Neural cell (in vitro differentiated cells): ENCODE measurements around the gene CTSO.

Experiments
- CTCF ChIP-seq: fragments of 450-650 bp; IDR thresholded peaks from 2 replicates; pipeline ENCODE4 v1.5.1; 2014; ENCODE audit warnings: antibody characterized with exemption, mild to moderate bottlenecking, moderate library complexity; ENCODE audit not compliant: poor library complexity, severe bottlenecking
- EP300 ChIP-seq: fragments of 450-650 bp; conservative IDR thresholded peaks from 2 replicates; pipeline ENCODE4 v1.6.1; 2014; ENCODE audit warnings: antibody characterized with exemption, mild to moderate bottlenecking, moderate library complexity; ENCODE audit not compliant: poor library complexity, severe bottlenecking
- EZH2 ChIP-seq: fragments of 200-600, 300-800 bp; shearing (Covaris generic), sonication (generic); IDR thresholded peaks from 2 replicates; pipeline ENCODE4 v1.6.1; 2014; ENCODE audit warnings: antibody characterized with exemption, low read length, borderline replicate concordance, mild to moderate bottlenecking; ENCODE audit not compliant: insufficient read depth, poor library complexity, severe bottlenecking
- POLR2AphosphoS5 ChIP-seq: IDR thresholded peaks from 2 replicates; pipeline ENCODE4 v1.6.1; 2012
- RAD21 ChIP-seq: fragments of 450-650 bp; conservative IDR thresholded peaks from 2 replicates; pipeline ENCODE4 v1.6.1; 2014; ENCODE audit warnings: antibody characterized with exemption, mild to moderate bottlenecking, moderate library complexity
- REST ChIP-seq: IDR thresholded peaks from 2 replicates; pipeline ENCODE4 v1.6.1; 2012; ENCODE audit warnings: borderline replicate concordance
- TAF1 ChIP-seq: IDR thresholded peaks from 2 replicates; pipeline ENCODE4 v1.6.1; 2012; ENCODE audit warnings: low read depth

- TF ChIP-seq CTCF (no peak), EP300 (no peak), RAD21 (no peak), TAF1 (no peak), EZH2 (no peak), POLR2AphosphoS5 (no peak), REST (no peak)
Measured at GRCh38 chr4:155911905-155912304, 41.8 kb downstream of the CTSO start.
